ENCODE results near the gene TOPORS.

DNA sequence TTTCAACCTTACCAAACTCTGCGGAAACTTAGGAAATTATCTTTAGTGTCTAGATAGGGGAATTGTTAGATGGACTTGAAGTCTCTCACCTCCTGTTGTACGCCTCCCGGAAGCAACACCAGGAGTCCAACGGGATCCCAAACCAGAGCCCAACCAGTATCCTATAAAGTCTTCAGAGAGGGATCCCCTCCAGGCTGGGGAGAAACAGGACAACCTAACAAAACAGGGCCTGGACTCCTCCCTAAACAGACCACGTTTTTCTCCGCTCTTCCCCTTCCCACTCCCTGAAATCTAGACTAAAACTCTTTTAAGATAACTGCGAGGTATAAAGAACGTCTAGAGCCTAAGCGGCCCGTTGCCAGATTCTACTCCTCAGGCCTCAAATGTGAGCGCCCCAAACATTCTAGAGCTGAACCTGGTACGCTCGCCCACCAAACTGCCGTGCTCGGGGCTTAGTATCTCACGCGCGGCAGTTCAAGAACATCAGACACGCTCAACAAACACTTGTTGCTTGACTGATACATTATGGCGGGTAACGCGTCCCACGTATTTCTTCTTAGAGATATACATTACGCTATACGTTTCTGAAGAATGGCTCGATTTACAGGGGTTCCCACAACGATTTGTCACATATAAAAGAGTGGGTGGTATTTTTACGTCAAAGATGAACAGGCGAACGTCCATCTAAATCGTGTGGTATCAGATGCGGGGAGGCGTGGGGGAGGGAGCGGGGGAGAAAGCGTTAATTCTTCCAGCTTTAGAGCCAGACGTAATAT, 922 bp downstream of the TOPORS start:
- TF ChIP-seq, protein P1, sequence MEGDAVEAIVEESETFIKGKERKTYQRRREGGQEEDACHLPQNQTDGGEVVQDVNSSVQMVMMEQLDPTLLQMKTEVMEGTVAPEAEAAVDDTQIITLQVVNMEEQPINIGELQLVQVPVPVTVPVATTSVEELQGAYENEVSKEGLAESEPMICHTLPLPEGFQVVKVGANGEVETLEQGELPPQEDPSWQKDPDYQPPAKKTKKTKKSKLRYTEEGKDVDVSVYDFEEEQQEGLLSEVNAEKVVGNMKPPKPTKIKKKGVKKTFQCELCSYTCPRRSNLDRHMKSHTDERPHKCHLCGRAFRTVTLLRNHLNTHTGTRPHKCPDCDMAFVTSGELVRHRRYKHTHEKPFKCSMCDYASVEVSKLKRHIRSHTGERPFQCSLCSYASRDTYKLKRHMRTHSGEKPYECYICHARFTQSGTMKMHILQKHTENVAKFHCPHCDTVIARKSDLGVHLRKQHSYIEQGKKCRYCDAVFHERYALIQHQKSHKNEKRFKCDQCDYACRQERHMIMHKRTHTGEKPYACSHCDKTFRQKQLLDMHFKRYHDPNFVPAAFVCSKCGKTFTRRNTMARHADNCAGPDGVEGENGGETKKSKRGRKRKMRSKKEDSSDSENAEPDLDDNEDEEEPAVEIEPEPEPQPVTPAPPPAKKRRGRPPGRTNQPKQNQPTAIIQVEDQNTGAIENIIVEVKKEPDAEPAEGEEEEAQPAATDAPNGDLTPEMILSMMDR (IDR thresholded peaks at IDR 0.05): no peak
- TF ChIP-seq POLR2A (IDR thresholded peaks at IDR 0.05): no peak
